NCI-H187 (cell line): ENCODE data around the gene VPS25.
A peak's percentile ranks its signal among the peaks of the same experiment; 100 is the strongest.
"Not testable (repeated sequence)": the region's sequence is repeated elsewhere in the genome, so short reads cannot be mapped to it uniquely, and the experiment has no call there.

Experiments used
- DNase-seq, 2 experiments: peaks; one replicate each; lab custom pipeline; 2025; lab: John Stamatoyannopoulos, UW

Gene VPS25

GRCh38 chr17:42773290-42774035 is at the start of gene VPS25:
TSS of gene VPS25 (plus strand) at chr17:42773449. CDS start at chr17:42773476, 27 bp downstream.
- DNase-seq, result peak; percentile 55 to 70

GRCh38 chr17:42723636-42724035 is 49.6 kb upstream of the VPS25 start:
- DNase-seq, result no peak

DNA sequence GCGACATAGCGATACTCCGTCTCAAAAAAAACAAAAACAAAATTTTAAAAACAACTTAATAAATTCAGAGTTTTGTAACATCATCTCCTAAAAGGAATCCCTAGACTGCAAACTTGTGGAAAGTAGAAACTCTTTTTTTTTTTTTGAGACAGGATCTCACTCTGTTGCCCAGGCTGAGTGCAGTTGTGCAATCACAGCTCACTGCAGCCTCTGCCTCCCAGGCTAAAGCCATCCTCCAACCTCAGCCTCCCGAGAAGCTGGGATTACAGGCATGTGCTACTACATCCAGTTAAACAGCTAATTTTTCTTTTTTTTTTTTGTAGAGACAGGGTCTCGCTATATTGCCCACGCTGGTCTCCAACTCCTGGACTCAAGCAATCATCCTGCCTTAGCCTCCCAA is 48.1 kb upstream of the VPS25 start:
- DNase-seq, result no peak

GRCh38 chr17:42740699-42741098 is 32.5 kb upstream of the VPS25 start:
- no peak for DNase-seq

DNA sequence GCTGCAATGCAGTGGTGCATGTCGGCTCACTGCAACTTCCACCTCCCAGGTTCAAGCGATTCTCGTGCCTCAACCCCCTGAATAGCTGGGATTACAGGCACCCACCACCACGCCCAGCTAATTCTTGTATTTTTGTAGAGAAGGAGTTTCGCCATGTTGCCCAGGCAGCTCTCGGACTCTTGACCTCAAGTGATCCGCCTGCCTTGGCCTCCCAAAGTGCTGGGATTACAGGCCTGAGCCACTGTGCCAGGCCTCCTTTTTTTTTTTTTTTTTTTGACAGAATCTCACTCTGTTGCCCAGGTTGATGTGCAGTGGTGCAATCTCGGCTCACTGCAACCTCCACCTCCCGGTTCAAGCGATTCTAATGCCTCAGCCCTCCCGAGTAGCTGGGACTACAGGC is 30.3 kb upstream of the VPS25 start:
- not testable (repeated sequence) for DNase-seq

DNA sequence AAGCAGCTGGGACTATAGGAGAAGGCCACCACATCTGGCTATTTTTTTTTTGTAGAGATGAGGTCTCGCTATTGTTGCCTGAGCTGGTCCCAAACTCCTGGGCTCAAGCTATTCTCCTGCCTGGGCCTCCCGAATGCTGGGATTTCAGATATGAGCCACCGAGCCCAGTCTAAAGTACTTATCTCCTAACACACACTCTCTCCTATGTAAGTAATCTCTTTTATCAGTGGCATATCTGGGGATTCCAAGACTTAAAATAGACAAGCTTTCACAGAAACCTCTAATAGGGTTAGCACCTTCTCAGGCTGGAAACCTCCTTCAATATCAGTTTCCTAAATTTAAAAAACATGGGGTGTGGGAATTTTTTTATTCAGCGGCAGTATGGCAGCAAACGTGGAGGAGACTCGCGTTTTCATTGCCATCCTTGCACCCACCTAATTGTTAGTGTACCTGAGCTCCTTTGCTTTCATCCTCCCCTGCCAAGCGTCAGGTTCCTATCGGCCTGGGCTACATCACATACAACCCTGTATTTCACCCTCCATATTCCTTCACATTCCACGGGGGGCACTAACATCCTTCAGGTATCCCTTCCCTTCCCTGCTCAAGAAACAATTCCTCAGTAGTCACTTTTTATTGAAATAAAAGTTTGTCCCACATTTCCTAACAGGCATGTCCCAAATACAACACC is 29.5 kb upstream of the VPS25 start:
- DNase-seq, result no peak

DNA sequence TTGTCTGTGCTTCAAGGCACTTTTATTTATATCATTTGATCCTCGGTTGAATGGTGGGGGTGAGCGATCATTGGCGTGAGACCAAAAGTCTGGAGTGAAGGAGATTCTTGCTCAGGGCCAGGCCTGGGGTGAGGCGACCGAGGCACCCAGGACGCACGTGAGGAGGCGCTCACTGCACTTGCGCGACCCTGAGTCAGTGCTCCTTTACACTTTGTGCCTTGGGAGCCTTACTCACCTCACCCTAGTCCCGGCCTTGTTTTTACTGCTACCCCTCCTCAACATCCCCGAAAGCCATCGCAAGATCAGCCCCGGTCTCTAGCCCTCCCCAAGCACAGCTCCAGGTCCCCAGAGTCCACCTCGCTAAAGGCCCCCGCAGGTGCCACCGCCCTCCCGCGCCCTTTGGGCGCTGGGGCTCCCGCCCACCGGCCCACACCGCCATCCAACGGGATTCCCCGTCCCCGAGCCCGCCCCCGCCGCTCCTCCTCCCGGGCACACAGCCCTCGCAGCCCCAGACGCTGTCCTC is 28.9 kb upstream of the VPS25 start:
- peak; percentile 50 to 55 for DNase-seq

- peak; percentile 89 to 93 for DNase-seq
Observed at GRCh38 chr17:42744806-42745617, 28.2 kb upstream of the VPS25 start, which contains the start of gene EZH1. TSS of gene EZH1 (minus strand) at chr17:42745040. CDS start at chr17:42728941, 16,099 bp downstream.

DNA sequence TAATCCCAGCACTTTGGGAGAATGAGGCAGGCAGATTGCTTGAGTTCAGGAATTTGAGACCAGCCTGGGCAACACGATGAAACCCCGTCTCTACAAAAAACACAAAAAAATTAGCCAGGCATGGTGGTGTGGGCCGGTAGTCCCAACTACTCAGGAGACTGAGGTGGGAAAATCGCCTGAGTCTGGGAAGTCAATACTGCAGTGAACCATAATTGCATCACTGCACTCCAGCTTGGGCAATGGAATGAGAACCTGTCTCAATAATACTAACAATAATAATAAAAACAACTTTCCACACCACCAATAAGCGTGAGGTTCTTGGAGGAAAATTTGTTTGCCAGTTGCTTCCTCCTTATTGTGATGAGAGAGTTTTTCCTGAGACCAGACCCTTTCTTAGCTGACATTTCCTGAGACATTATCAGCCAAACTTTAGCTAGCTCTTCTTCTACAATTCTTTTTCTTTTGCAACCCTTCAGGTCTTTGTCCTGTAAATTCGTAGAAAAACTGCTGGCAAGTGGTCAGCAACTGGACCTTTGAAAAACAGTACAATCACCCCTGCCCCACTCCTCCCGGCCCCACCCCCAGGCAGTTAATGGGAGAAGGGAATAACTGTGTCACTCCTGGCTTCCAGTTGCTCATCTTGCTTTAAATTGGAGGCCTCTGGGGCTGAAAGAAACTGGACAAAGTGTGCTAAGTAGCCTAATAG is 24.9 kb upstream of the VPS25 start:
- DNase-seq, result no peak

DNA sequence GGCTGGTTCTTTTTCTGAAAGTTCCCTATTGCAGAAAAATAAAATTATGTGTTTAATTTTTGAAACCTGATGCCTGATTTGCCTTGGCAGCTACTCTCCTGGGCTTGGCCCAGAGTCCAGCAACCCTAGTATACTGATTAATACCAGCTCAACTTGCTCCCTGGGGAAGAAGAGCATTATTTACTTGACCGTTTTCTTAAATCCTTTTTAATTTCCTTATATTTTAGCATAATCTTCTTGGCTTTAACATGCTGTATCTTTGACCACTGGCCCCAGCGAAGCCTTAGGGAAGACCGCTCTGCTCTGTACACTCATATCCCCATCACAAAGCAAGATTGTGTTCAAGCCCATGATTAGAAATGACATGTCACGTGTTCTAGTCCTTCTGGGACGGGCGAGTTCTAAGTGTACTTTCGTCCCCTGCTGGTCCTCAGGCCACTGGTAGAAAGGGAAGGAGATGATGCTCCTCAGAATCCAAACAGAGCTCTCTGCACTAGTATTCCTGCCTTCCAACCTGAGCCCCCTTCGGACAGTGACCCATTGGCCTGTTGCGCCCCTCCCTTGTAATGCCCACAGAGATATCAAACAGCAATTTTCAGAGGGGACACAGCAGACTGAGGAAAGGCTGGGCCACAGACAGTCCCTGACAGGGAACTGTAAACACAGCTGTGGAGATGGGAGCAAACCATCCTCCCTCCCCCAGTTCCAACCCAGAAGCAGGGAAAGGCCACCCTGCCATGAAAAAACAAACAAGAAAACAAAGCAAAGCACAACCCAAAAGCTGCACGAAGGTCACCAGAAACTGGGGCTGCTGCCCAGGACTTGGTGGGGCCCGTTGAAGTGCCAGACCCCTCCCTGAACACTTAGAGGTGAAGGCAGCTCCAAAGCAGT is 24.1 kb upstream of the VPS25 start:
- no peak for DNase-seq

DNA sequence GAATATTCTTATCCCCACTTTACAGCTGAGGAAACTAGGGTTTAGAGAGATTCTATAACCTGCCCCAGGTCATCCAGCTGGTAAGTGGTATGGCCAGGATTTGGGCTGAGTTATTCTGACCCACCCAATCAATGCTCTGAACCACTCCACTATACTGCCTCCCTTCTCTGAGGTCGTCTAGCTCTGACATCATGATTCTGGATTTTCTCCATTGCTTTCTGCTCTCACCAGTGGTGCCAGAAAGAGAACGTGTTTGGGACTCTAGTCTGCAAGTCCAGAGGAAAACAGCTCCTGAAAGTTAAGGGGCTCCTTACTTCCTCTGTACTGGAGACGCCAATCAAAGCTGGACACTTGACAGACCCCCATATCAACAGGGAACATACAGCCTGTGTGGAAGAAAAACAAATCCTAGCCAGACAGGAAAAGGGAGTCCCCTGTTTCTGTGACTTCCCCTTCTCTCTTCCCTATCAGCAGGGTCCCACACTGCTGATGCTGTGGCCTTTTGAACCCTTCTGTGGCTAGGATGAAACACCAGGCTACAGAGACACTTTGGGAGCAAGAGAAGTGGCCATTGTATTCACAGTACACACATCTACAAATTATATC is 22.4 kb upstream of the VPS25 start:
- DNase-seq, result no peak

- no peak for DNase-seq
Observed at GRCh38 chr17:42751628-42752027, 21.6 kb upstream of the VPS25 start.

GRCh38 chr17:42754782-42755181 is 18.5 kb upstream of the VPS25 start:
- no peak for DNase-seq

DNA sequence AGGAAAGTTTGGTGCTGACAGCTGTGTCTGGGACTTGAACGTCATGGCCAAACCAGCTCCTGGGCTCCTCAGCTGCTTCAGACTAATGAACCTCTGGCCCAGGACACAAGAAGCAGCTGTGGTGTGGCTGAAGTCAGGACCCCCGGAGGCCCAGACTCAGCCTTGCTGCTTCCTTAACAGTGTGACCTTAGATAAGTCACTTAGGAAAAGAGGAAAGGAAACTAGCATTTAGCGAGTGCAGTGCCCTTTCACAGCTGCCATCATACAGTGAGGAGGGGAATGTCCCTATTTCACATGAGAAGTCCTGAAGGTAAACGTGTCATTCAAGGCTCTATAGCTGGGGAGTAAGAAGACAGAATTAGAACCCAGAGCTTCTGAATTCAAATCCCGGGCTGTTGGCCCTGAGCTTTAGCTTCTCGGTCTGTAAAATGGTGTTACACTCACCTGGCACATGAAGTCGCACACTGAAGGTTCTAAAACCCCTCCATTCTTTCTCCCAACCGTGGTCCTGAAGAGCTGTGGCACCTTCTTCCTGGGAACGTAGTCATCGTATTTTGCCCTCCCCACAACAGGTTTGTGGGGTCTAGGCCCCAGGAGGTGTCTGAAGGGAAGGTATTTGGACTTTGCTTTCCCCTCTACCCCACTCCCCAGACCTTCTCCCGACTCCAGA is 13.1 kb upstream of the VPS25 start:
- DNase-seq, result no peak

DNA sequence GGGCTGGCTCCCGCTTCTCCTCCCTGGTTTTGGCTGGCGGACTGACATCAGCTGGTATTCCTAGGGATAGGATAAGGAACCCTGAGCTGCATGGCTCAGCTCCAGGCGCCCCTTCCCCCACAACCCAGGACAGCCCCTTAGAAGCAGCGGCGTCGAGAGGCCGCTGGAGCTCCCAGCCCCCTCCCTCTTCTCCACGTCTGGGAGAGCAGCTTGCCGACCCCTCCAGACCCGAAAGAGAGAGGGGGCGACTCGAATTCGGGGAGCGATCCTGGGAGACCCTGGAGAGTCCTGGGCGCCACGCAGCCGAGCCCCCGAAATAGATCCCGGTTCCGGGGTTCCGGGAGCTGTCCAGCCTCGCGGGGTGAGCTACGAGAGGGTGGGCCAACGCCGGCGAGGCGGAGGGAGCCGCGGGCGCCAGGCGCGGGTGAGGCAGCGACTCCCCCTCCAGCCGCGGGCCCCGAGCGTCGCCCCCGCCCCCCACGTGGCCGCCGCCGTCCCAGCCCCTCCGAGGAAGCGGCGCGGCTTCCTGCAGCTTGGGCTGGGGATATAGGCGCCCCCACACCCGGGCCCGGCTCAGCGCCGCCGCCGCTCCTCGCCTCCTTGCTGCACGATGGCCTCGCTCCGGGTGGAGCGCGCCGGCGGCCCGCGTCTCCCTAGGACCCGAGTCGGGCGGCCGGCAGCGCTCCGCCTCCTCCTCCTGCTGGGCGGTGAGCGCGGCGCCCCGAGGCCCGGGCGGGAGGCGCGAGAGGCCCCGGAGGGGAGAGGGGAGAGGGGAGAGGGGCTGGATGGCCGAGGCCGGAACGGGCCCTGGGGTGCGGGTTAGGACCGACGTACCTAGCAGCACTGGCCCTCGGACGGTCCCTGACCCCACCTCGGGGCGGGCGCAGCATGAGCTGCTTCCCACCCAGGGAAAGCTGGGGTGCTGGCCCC is 12.3 kb upstream of the VPS25 start, which contains the start of gene RAMP2:
Gene RAMP2, plus strand, starts transcription at position 576 of the 930 bp plus-strand sequence. Its CDS starts 35 bp downstream, at position 611.
- DNase-seq, result no peak

GRCh38 chr17:42761638-42762037 is 11.6 kb upstream of the VPS25 start:
- DNase-seq, result no peak

DNA sequence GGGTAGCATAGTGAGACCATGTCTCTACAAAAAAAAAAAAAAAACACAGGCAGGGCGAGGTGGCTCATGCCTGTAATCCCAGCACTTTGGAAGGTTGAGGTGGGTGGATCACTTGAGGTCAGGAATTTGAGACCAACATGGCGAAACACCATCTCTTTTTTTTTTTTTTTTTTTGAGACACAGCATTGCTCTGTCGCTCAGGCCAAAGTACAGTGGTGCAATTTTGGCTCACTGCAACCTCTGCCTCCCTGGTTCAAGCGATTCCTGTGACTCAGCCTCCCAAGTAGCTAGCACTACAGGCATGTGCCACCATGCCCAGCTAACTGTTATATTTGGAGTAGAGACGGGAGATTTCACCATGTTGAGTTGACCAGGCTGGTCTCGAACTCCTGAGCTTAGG is 7.1 kb upstream of the VPS25 start:
- DNase-seq, result no peak

DNA sequence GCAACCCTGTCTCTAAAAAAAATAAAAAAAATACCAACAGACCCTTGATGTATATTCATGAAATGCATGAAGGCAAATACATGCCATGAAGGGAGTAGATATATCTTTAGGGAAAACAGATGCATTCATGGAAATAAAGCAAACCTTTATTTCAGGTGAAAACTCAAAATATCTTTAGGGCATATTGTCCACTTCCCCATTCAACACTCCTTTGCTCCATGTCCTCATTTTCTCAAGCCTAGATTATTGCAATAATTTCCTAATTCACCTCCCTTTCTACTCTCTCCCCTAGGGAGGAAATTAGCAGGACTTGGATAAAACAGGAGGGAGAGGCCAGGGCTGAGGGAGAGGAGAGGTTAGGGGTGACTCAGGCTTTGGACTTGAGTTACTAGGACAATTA is 5.7 kb upstream of the VPS25 start:
- DNase-seq, result no peak
